ENCODE measurements around the gene NRTN.

Gene NRTN

GRCh38 chr19:5790559-5791520, 14.0 kb upstream of the NRTN start, which contains the start of gene DUS3L:
TSS of gene DUS3L (minus strand) at chr19:5791163. CDS start at chr19:5791141, 22 bp downstream.
- DNase-seq: peak; percentile 99

GRCh38 chr19:5792224-5792623, 12.6 kb upstream of the NRTN start:
- no peak for DNase-seq

GRCh38 chr19:5793188-5793587, 11.7 kb upstream of the NRTN start:
- no peak for DNase-seq

- no peak for DNase-seq
Measured at GRCh38 chr19:5795382-5795919, 9.4 kb upstream of the NRTN start.

- DNase-seq: no peak
Measured at GRCh38 chr19:5798244-5798643, 6.6 kb upstream of the NRTN start.

GRCh38 chr19:5799247-5800241, 5.3 kb upstream of the NRTN start:
- no peak for DNase-seq

GRCh38 chr19:5800361-5801270, 4.3 kb upstream of the NRTN start:
- DNase-seq: no peak

GRCh38 chr19:5801796-5802619, 2.9 kb upstream of the NRTN start:
- no peak for DNase-seq

GRCh38 chr19:5803441-5803751, 1.5 kb upstream of the NRTN start:
- DNase-seq: no peak

- DNase-seq: peak; percentile 99
Measured at GRCh38 chr19:5803752-5804515, 933 bp upstream of the NRTN start.

GRCh38 chr19:5805462-5806132, 730 bp downstream of the NRTN start:
- peak; percentile 82 for DNase-seq

GRCh38 chr19:5806133-5806489, 1.2 kb downstream of the NRTN start:
- DNase-seq: no peak

- DNase-seq: no peak
Measured at GRCh38 chr19:5806905-5807304, 2.0 kb downstream of the NRTN start.

- DNase-seq: no peak
Measured at GRCh38 chr19:5808120-5808816, 3.4 kb downstream of the NRTN start.

- DNase-seq: no peak
Measured at GRCh38 chr19:5809053-5809452, 4.2 kb downstream of the NRTN start.

GRCh38 chr19:5809469-5809868, 4.6 kb downstream of the NRTN start:
- no peak for DNase-seq

GRCh38 chr19:5811117-5811516, 6.2 kb downstream of the NRTN start:
- no peak for DNase-seq

GRCh38 chr19:5814123-5814851, 9.4 kb downstream of the NRTN start:
- DNase-seq: no peak

- no peak for DNase-seq
Measured at GRCh38 chr19:5814852-5815246, 10.0 kb downstream of the NRTN start.
